ENCODE results near the gene DHCR7.
A peak's percentile ranks its signal among the peaks of the same experiment; 100 is the strongest.

DHCR7 gene

GRCh38 chr11:71456294-71456693, 8.1 kb upstream of the DHCR7 start:
- DNase-seq: no peak

- peak; percentile 56 for DNase-seq
These were observed 6.4 kb upstream of the DHCR7 start for GRCh38 chr11:71454470-71455113.

GRCh38 chr11:71453918-71454304, 5.7 kb upstream of the DHCR7 start:
- DNase-seq: no peak

- DNase-seq: peak; percentile 94
These were observed 5.1 kb upstream of the DHCR7 start, which contains the start of gene NADSYN1 for GRCh38 chr11:71453037-71453917. NADSYN1 (plus strand) TSS chr11:71453203; CDS start chr11:71453297, 94 bp downstream.

GRCh38 chr11:71452199-71453036, 4.2 kb upstream of the DHCR7 start:
- peak; percentile 73 for DNase-seq

- peak; percentile 13 for DNase-seq
These were observed 3.5 kb upstream of the DHCR7 start for GRCh38 chr11:71451596-71452198.

GRCh38 chr11:71450939-71451338, 2.7 kb upstream of the DHCR7 start:
- DNase-seq: no peak

- no peak for DNase-seq
These were observed 2.3 kb upstream of the DHCR7 start for GRCh38 chr11:71450507-71450906.

GRCh38 chr11:71449596-71449995, 1.4 kb upstream of the DHCR7 start:
- no peak for DNase-seq

- DNase-seq: no peak
These were observed 369 bp downstream of the DHCR7 start for GRCh38 chr11:71447791-71448256.

- no peak for DNase-seq
These were observed 1.1 kb downstream of the DHCR7 start for GRCh38 chr11:71446942-71447688.

- DNase-seq: no peak
These were observed 2.0 kb downstream of the DHCR7 start for GRCh38 chr11:71446150-71446549.

GRCh38 chr11:71444811-71445210, 3.4 kb downstream of the DHCR7 start:
- DNase-seq: no peak

GRCh38 chr11:71443736-71444445, 4.3 kb downstream of the DHCR7 start:
- no peak for DNase-seq

GRCh38 chr11:71442880-71443279, 5.3 kb downstream of the DHCR7 start:
- no peak for DNase-seq

- DNase-seq: no peak
These were observed 6.1 kb downstream of the DHCR7 start for GRCh38 chr11:71442123-71442522.

GRCh38 chr11:71441251-71441650, 6.9 kb downstream of the DHCR7 start:
- no peak for DNase-seq

- no peak for DNase-seq
These were observed 8.0 kb downstream of the DHCR7 start for GRCh38 chr11:71440021-71440755.

GRCh38 chr11:71438650-71439049, 9.5 kb downstream of the DHCR7 start:
- no peak for DNase-seq

GRCh38 chr11:71437879-71438278, 10.3 kb downstream of the DHCR7 start:
- no peak for DNase-seq

GRCh38 chr11:71437399-71437798, 10.8 kb downstream of the DHCR7 start:
- no peak for DNase-seq

Measured in CD4-positive, alpha-beta T cell treated with Interleukin-21 for 1 hour (primary cell).